DMS153 treated with DMSO at 0.1 percent for 48 hours (cell line): ENCODE data around the gene RTL5.

Experiments
- DNase-seq: peaks from one replicate; lab custom pipeline; 2025; ENCODE audit not compliant: unreplicated experiment; lab: John Stamatoyannopoulos, UW

Gene RTL5

GRCh38 chrX:72130156-72130761 lies 1.5 kb downstream of the RTL5 start:
- no peak for DNase-seq

DNA sequence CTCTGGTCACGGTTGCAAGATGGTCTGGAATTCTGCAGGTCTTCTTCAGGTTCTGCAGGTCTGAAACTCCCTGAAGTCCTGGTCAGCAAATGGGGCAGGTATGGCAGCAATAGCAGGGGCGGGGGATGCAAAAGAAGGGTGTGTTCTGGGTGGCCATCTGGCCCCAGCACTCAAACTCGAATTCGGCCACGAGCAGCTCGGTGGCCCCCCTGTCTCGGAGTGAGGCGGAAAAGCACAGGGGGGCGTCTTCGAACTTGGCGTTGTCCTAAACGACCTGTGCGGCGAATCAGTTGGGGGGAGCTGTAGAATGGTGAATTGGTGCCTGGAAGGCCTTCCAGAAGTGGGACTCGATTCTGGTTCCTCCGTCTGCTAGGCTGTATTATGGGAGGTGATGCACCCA lies 2.1 kb downstream of the RTL5 start:
- DNase-seq: no peak

- DNase-seq: peak; percentile 8
These were observed 2.8 kb downstream of the RTL5 start for GRCh38 chrX:72128881-72129280.

GRCh38 chrX:72128183-72128834 lies 3.4 kb downstream of the RTL5 start:
- no peak for DNase-seq

- no peak for DNase-seq
These were observed 4.4 kb downstream of the RTL5 start for GRCh38 chrX:72127332-72127731.

DNA sequence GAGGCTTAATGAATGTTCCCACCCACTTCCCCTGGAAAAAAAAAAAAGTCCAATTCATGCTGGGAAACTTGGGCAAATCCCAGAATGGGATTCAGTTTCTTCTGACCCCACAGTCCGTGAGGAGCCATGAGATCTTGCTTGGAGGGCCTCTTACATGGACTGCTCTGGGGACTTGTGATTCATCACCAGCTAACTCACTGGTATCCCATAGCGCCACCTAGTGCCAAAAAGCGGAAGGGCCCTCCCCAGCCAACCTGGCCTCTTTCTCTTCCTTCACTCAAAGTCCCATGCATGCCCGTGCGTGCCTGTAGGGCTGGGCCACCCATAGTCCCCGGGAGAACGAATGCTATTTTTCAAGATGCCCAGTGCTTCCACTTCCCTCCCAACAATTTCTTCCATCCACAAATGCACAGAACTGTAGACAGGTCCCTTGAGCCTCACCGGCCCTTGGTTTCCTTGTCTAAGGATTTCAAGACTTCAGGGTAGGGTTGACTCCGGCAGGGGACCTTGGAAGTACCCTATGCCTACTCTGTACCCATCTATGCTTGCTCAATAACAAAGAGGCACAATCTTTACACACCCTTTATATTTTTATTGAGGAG lies 5.1 kb downstream of the RTL5 start:
- peak; percentile 54 for DNase-seq

GRCh38 chrX:72126048-72126415 lies 5.7 kb downstream of the RTL5 start:
- DNase-seq: no peak

GRCh38 chrX:72125331-72126047 lies 6.2 kb downstream of the RTL5 start:
- no peak for DNase-seq

GRCh38 chrX:72124540-72125201 lies 7.0 kb downstream of the RTL5 start:
- no peak for DNase-seq

DNA sequence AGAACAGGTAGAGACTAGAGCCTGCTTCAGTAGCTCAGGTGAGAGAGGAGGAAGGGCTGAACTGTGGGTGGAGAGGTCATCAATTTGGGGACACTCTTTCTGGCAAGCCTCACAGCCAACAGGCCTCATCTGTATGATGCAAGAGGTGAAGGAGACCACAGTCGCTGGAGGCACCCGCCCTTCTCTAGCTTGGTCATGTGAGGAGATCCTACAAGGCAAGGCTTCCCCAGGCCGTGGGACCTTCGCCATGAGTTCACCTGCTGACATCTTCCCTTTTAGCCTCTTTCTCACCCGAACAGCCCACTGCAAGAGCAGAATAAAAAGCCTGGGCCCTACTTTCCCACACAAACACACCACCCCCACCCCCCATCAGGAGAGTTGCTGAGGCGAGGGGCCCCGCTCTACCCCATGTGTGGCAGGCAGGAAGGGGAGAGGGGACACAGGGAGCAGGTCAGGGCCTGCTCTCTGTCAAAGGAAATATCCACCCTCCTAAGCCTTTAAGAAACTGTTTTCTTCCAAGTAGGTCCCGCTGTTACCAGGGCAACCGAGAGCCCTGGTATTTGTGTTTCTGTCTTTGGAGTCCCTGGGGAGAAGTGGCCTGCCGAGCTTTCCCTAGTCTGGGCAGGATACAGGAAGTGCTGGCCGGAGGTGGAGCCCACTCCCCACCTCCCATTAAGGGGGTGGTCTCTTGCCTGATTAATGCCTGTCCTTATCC lies 8.1 kb downstream of the RTL5 start:
- DNase-seq: no peak

DNA sequence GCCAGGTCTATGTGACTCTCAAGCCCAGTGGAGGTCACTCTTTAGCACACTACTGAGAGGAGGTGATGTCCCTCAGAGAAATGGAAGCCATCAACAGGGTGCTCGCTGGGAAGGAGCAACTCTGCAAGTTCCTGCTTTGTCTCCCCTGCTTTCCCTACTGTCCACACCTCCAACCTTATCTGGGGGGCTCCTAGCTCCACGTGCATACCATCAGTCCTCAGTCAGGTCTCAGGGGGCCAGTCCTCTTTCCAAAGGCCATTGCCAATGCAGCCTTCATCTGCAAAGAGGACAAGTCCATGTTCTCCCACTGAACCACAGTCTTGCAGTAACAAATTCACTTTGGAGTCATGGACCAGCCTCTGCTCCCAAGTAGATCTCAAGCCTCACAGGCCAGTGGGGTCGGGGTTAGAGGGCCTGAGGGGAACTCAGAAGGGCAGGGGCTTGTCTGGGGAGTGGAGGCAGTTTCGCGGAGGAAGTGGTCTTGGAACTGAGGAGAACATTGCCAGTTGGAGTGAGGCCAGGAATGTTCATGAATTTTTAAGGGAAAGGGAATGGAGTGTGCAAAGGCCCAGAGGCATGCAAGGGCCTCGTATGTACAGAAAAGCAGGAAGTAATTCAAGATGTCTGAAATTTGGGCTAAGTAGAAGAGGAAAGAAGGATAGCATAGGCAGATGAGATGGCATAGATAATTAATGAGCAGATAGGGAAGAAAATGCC lies 8.9 kb downstream of the RTL5 start:
- no peak for DNase-seq

DNA sequence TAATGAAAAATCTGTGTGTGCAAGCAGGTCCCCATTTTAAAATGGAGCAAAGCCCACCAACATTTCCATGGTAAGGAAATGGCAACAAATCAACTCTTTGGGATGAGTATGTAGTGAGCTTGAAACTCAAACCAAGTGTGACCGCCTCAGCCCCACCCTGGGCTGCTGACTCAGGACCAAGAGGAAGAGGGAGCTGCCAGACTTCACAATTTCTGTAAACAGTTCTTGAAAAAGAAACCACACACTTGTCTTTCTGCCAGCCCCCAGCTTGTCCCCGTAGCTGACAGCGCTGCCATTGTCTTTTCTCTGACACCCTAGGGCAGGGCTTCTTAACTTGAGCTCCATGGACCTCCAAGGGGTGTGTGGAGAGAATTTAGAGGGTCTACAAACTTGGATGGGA lies 10.3 kb downstream of the RTL5 start:
- DNase-seq: no peak

DNA sequence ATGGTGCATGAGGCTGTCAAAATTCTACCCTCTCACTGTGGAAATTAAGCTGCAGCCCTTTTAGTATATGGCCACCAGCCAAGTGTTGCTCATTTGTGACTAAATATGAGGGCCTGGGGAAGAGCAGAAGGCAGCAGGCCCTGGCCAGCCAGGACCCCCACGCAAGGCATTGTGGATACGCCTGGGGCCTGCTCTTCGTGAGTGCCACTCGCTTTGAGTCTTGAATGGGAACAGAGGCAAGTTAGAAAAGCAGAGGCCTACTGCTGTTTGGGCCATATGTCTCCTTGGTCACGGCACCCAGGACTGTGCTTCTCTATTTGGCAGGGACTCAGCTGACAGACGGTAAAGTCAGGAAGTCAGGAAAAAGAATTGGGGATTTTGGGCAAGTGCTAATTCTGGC lies 10.9 kb downstream of the RTL5 start:
- no peak for DNase-seq

- no peak for DNase-seq
These were observed 14.0 kb downstream of the RTL5 start for GRCh38 chrX:72117636-72118210.

- no peak for DNase-seq
These were observed 16.3 kb downstream of the RTL5 start for GRCh38 chrX:72115380-72115779.

- DNase-seq: no peak
These were observed 16.9 kb downstream of the RTL5 start for GRCh38 chrX:72114807-72115206.

DNA sequence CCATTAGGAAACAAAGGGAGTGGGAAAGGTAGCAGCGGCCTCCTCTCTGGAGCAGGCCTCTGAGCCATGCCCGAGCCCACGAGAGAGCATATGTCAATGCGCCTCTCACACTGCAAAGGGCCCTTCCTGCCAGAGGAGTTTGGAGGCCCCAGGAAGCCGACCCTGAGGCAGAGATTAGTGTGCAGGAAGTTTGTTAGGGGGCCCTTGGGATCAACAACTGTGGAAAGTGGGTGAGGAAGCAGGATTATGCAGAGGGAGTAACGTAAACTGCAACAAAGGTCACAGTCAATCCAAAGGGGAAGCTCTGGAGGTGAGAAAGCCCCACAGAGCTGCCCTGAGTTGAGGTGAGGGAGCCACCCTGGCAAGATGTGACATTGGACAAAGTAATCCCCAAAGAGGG lies 17.4 kb downstream of the RTL5 start:
- no peak for DNase-seq

DNA sequence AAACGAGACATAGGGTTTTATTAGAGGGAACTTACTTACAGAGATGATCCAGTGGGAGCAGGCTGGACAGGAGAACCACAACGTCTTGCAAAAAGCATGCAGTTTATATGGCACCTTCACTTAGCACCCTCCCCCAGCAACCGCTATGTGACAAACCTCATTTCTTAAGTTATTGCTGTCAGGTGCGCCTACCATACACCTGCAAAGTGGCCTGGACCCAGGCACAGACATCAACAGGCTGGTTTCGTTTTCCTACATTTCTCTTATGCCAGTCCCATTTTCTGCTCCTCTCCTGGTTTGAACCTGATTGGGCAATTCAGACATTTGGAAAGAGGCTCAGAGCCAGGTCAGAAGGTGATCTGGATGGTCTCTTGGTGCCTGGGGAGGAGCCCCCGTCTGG lies 18.3 kb downstream of the RTL5 start:
- DNase-seq: no peak

DNA sequence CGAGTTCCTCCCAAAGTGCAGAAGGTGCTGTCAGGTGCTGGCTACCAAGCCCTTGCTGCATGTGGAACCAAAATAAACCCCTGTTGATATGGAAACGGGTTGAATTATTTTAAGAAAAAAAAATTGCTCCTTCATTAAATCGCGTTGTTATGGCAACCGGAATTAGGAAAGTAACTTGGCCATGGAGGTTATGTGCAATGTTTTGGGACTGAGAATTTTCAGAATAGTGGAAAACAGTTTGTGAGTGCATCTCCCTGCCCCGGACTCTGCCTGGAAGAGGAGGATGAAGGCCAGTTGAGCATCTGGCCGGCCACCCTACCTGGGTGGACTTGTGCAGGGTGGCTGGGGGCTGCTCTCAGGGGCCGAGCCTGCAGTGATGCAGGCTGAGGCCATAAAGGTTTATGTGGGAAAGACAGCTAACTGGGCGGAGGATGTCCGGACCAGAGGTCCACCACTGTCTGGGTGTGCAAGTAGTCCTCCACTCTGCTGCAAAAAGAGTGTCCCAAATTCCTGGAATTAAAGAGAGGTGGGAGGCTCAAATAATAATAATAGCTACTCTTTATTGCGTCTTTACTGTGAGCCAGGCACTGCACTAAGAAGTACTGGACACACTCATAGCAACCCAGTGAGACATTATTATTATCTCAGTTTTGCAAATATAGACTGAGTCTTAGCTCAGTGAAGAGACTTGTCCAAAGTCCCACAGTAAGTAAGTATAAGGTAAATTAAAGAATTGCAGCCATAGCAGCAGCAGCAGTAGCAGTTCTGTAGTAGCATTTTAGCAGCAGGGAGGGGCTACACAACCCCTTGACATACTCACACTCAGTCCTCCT lies 20.6 kb downstream of the RTL5 start:
- no peak for DNase-seq
